Ureter (tissue), 1 donor: ENCODE measurements around the gene GRIK1. TPM values are rescaled to one million over a fixed set of nuclear protein-coding genes. Genes with fewer than 3 reads are reported as not detected.

Experiments
- DNase-seq: peaks from one replicate; pipeline ENCODE4 v3.0.0-alpha.2; 2020; ENCODE audit warnings: low spot score
- total RNA-seq: library from RNA; stranded (reverse); gene quantifications from one replicate; pipeline ENCODE4 v1.2.4, GENCODE V29; 2023
- donor health status: DM: yes; HTN: yes; CAD: no.

The GRIK1 gene
- total RNA-seq, 1 donor from 2014 or later = 0.49 TPM

GRCh38 chr21:29786496-29787360 lies 153.1 kb downstream of the GRIK1 start:
- no peak for DNase-seq

- DNase-seq = no peak
These were observed 162.6 kb downstream of the GRIK1 start for GRCh38 chr21:29777160-29777559.

GRCh38 chr21:29775462-29775861 lies 164.3 kb downstream of the GRIK1 start:
- no peak for DNase-seq

GRCh38 chr21:29771491-29772066 lies 168.2 kb downstream of the GRIK1 start:
- DNase-seq = no peak

- DNase-seq = no peak
These were observed 176.1 kb downstream of the GRIK1 start for GRCh38 chr21:29763674-29764073.

GRCh38 chr21:29762570-29763082 lies 177.2 kb downstream of the GRIK1 start:
- DNase-seq = no peak

DNA sequence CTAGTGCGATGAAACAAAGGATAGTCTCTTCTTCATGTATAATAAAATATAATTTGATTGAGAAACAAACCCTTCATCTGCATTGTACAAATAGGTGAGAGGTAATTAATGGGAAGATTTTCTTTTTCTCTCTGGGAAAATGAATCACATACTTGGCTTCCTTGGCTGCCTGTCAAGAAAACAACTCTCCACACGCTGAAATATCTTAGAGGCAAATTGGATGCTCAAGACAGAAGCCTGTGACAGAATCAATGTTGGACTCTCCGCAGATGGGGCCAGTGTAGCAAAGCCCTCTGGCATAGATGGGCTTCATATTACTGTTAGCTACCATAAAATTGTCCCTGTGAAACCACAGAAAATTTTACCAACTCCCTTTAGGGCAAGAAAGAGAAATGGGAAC lies 186.6 kb downstream of the GRIK1 start:
- DNase-seq = no peak

GRCh38 chr21:29751473-29752185 lies 188.2 kb downstream of the GRIK1 start:
- DNase-seq = no peak

DNA sequence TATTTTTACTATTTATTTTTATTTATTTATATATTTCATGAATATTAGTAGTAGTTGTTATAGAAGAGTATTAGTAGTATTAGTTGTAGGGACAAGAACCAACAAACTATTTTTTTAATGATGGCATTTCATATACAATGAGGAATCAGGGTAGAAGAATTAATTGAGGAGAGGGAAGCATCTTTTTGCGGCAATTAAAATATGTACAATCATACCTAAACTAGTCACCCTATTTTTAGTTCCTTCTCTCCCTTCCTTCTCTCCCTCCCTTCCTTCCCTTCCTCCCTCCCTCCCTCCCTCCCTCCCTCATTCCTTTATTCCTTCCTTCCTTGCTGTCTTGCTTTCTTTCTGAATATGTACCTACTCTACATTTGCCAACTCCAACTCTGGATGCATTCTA lies 189.8 kb downstream of the GRIK1 start:
- DNase-seq = no peak

GRCh38 chr21:29749223-29749622 lies 190.6 kb downstream of the GRIK1 start:
- no peak for DNase-seq

DNA sequence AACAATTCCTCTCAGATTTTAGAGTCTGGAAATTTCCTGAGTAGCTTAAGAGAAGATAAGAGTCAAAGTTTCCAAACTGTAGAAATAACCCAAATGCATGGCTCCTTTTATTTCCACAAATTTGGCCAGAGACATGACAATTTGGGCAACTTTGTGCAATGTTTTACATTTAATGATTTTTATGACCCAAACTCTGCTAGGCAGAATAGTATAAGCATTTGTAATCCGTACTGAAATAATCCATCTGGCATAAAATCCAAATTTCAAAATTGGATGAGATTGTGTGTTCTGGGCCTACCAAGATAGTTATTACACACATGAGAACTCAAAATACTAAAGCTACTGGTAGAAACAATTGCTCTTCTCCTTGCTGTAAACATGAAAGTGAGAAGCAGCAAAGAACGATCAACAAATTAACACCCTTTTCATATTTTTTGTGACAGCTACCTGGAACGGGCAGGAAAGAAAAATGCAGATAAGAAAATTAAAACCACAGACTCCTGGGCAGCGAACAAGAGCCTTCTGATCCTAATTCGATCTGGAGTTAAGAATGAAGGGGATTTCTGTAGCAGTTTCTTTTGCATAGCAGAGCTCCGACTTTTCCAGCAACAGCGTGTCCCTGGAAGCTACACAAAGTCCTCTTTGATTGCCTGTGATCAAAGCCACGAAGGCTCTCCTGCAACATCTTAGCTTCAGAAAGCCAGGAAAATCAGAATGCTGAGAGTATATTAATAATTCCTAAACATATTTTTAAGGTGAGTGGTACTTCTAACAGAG lies 191.2 kb downstream of the GRIK1 start:
- no peak for DNase-seq

- no peak for DNase-seq
These were observed 198.0 kb downstream of the GRIK1 start for GRCh38 chr21:29741761-29742160.

GRCh38 chr21:29739176-29739575 lies 200.6 kb downstream of the GRIK1 start:
- no peak for DNase-seq

DNA sequence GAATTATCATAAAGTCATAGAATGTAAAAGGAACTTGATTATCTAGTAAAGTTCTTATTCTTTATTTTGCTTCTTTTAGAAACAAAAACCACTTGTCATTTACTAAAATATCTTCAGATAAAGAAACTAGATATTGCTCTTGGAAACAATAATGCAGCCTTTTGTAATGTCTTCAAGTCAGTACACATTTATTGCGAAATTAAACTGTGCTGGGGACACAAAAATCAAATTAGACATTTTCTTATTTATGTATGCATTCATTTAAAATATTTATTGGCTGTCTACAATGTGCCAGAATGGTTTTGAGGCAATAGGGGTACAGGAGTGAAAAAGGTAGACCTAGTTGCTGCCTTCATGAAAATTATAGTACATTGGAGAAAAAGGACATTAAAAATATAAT lies 201.1 kb downstream of the GRIK1 start:
- no peak for DNase-seq

DNA sequence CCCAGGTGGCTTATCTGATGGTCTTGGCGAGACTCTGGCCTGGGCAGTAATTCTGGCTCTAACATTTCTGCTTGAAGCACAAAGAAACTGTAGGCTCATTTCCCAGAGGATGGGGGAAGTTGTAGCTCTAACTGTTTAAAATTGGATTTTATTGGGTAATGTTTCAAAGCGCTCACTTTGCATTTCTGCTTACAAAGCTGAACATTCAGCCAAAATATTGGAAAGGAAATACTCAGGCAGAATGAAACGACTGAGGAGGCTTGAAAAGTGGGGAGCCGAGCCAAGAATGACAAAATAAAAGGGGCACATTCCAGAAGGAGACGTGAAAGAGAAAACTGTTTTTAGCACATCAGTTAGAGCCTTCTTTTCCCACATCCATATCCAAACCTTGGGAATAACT lies 202.6 kb downstream of the GRIK1 start:
- DNase-seq = no peak

GRCh38 chr21:29730281-29730680 lies 209.5 kb downstream of the GRIK1 start:
- no peak for DNase-seq

DNA sequence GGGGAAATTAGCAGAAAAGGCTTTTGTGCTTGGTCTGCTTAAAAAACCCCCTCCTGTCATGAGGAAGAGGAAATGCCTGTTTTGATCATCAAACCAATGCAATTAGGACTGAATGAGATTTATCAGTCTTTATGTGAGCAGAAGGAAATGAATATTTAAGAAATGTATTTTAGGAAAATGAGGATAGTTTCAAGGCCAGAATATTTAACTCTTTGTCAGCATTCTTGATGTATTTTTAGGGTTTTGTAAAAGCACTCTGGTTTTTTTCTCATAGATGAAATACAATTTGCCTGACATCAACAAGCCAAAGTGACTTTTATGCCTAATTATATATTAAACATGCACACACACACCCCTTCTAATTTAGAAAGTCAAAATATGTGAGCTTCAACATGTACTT lies 213.8 kb downstream of the GRIK1 start:
- DNase-seq = no peak

- no peak for DNase-seq
These were observed 214.6 kb downstream of the GRIK1 start for GRCh38 chr21:29725025-29725736.

GRCh38 chr21:29721964-29722363 lies 217.8 kb downstream of the GRIK1 start:
- no peak for DNase-seq

- no peak for DNase-seq
These were observed 218.6 kb downstream of the GRIK1 start for GRCh38 chr21:29721221-29721620.

- DNase-seq = no peak
These were observed 220.3 kb downstream of the GRIK1 start for GRCh38 chr21:29719521-29719920.
